ENCODE data around the gene CLDN6.

Gene CLDN6

DNA sequence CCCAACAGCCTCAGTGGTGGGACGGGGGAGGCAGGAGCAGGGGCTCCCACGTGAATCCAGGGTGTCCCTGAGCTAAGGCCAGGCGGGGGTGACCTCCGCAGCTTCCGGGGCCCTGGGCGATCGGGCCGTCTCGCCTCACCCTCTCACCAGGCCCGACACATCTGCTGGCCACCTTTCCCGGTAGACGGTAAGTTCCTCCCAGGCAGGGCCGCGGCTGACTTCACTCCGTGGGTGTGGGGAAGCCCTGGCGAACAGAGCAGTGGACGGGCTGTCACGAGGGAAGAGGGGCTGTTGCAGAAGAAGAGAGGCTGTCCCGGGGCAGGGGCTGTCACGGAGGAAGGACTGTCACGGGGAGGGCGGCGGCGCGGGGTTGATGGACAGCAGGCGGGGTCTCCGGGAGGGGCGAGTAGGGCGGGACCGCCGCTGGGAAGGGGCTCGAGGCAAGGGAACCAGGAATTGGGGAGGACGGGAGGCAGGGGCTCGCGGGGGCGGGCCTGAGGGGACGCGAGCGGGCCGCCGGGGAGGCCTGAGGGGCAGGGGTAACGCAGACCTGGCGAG lies 38.2 kb downstream of the CLDN6 start:
- H3K4me3 ChIP-seq (ENCODE audit: low read depth, low read length): peak overlapping the region; percentile 93
- TF ChIP-seq, protein P1, sequence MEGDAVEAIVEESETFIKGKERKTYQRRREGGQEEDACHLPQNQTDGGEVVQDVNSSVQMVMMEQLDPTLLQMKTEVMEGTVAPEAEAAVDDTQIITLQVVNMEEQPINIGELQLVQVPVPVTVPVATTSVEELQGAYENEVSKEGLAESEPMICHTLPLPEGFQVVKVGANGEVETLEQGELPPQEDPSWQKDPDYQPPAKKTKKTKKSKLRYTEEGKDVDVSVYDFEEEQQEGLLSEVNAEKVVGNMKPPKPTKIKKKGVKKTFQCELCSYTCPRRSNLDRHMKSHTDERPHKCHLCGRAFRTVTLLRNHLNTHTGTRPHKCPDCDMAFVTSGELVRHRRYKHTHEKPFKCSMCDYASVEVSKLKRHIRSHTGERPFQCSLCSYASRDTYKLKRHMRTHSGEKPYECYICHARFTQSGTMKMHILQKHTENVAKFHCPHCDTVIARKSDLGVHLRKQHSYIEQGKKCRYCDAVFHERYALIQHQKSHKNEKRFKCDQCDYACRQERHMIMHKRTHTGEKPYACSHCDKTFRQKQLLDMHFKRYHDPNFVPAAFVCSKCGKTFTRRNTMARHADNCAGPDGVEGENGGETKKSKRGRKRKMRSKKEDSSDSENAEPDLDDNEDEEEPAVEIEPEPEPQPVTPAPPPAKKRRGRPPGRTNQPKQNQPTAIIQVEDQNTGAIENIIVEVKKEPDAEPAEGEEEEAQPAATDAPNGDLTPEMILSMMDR (IDR thresholded peaks at IDR 0.05; ENCODE audit: borderline replicate concordance, insufficient read depth, low read depth, low read length): no peak

DNA sequence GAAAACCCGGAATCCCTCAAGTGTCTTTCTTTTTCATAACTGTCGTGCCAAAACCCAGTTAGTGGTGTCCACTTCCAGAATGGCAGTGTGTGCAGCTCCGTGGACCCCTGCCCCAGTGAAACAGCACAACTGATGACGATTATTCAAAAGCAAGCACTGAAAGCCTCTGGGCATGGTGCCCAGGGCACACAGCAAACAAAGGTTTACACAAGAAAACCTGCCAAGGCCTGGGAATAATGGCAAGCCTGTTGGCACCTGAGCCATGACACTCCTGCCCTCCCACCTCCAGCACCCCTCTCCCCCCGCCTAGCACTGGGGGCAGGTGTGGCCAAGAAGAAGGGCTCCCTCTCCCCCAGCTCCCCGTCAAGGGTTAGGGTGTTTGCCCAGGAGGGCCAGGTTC lies 40.5 kb downstream of the CLDN6 start:
- no peak overlapping the region for H3K4me3 ChIP-seq (ENCODE audit: low read depth, low read length)
- TF ChIP-seq, protein P1 (IDR thresholded peaks at IDR 0.05; ENCODE audit: borderline replicate concordance, insufficient read depth, low read depth, low read length): no peak

DNA sequence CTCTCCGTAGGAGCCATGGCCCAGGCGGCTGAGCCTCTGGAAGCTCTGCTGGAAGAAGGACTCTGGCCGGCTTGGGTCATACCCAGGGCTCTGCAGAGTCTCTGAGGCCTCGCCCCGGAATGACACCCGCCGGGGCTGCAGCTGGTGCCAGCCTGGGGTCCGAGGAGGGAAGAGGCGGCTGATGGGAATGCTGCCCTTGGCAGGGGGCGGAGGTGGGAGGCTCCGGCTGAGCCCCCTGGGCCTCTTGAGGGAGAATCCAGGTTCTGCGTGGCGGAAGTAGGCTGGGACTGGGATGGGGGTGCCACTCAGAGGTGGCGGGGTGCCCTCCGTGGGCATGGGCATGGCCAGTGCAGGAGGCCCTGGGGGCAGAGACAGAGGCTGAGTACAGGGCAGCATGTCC lies 41.3 kb downstream of the CLDN6 start:
- TF ChIP-seq, protein P1 (IDR thresholded peaks at IDR 0.05; ENCODE audit: borderline replicate concordance, insufficient read depth, low read depth, low read length): no peak

DNA sequence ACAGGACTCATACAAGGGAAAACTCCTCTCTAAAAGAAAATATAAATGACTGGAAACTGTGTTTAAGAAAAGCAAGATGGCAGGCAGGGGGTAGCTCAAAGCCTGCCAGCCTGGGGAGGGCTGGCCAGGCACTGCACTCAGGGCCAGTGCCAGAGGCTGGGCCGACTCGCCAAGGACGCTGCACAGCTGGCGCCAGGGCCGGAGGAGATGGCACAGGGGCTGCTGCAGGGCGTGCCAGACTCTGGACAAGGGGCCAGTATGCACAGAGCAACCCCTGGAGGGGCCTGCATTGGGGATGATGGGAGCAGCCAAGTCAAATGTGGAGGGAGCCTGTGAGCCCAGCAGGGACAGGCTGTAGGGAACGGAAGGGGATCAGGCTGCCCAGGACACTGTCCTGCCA lies 41.8 kb downstream of the CLDN6 start:
- H3K4me3 ChIP-seq (ENCODE audit: low read depth, low read length): no peak overlapping the region
- TF ChIP-seq, protein P1 (IDR thresholded peaks at IDR 0.05; ENCODE audit: borderline replicate concordance, insufficient read depth, low read depth, low read length): no peak

More for the DNA sequence above, 41.3 kb downstream of the CLDN6 start:
- H3K4me3 ChIP-seq (ENCODE audit: low read depth, low read length): no peak overlapping the region

DNA sequence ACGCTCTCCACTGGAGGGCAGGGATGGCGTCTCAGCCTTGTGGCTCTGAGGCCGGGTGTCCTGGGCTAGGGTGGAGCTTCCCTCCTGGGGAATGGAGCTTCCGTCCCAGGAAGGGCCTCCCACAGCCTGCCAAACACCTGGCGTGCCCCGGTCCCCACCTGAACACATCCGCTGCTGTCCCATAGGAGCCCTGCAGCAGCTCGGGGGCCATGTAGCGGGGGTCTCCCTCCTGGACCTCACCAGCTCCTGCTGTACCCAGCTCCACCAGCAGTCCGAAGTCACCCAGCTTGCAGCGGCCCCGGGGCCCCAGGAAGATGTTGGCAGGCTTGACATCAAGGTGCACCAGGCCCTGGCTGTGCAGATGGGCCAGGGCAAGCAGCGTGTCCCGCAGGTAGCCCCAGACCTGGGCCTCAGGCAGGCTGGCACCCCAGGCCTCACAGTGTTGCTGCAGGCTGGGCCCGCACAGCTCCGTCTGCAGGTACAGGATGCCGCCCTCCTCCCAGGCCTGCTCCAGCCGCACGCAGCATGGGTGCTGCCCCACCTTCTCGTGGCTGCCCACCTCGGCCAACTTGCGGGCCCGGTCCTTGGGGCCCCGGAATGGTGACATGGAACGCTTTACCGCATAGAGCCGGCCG lies 42.7 kb downstream of the CLDN6 start:
- TF ChIP-seq, protein P1 (IDR thresholded peaks at IDR 0.05; ENCODE audit: borderline replicate concordance, insufficient read depth, low read depth, low read length): no peak
- no peak overlapping the region for H3K4me3 ChIP-seq (ENCODE audit: low read depth, low read length)

DNA sequence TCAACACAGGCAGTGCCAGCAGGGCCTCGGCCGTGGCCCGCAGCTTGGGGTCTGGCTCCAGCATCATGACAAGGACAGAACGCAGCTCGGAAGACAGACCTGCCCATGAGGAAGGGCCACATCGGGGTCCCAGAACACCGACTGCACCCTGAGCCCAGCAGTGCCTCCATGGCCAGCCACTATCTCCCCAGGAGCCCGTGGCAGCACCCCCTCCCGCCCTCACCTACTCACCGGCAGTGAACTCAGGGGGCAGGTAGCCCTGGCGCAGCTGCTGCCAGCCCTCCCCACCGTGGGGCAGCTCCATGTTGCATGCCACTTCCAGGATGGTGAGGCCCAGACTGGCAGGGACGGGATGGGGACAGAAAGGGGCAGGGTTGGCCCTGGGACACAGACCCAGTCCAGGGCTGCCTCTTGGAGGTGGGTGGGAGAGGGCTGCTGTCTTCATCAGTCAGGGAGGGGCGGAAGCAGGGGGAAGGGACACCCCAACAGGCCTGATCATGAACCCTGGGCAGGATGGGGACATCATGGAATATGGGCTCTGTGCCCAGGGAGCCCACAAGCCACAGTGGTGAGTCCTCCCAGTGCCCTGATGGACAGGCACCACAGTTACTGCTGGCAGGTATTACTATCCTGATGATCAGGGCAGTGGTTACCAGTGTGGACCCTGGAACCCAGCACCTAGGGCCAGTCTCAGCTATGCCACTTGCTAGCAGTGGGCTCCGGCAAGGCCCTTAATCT lies 43.5 kb downstream of the CLDN6 start:
- TF ChIP-seq, protein P1 (IDR thresholded peaks at IDR 0.05; ENCODE audit: borderline replicate concordance, insufficient read depth, low read depth, low read length): no peak
- H3K4me3 ChIP-seq (ENCODE audit: low read depth, low read length): no peak overlapping the region
